Measurements from ENCODE around the gene CCDC33. TPM values are rescaled to one million over a fixed set of nuclear protein-coding genes. Genes with fewer than 3 reads are reported as not detected.

The CCDC33 gene
- total RNA-seq, 2 experiments from 2014 or later, result not detected

- CTCF ChIA-PET, result no interaction called here
- intact Hi-C loops (cut with micrococcal nuclease), result no loop called here
Observed at GRCh38 chr15:74291101-74292071, 55.3 kb downstream of the CCDC33 start.

GRCh38 chr15:74293021-74293810 lies 57.1 kb downstream of the CCDC33 start:
- H3K27ac Mint-ChIP-seq, result no peak overlapping the region
- no peaks in the 10 kb centered on the region for H3K36me3 Mint-ChIP-seq
- CTCF ChIA-PET, result interaction anchor here (1.5 kb wide), 1 partner anchor 14 kb away, joined by 3 read pairs; no protein-coding TSS in a partner anchor
- POLR2A ChIA-PET, result no interaction called here
- peaks cover 19% of the 10 kb centered on the region for H3K27me3 Mint-ChIP-seq
- H3K4me1 Mint-ChIP-seq (ENCODE audit: low read depth), result peaks cover 3% of the 10 kb centered on the region
- DNase-seq, result no peak
- H3K9me3 Mint-ChIP-seq, result no peaks in the 10 kb centered on the region
- intact Hi-C loops (cut with micrococcal nuclease), result no loop called here
- no peak overlapping the region for H3K4me3 Mint-ChIP-seq

More at GRCh38 chr15:74291101-74292071, 55.3 kb downstream of the CCDC33 start:
- peaks cover 3% of the 10 kb centered on the region for H3K4me1 Mint-ChIP-seq (ENCODE audit: low read depth)
- POLR2A ChIA-PET, result interaction anchor here (0.5 kb wide), 1 partner anchor 840 kb away, joined by 4 read pairs; no protein-coding TSS in a partner anchor
- H3K4me3 Mint-ChIP-seq, result no peak overlapping the region
- H3K36me3 Mint-ChIP-seq, result no peaks in the 10 kb centered on the region
- peak; percentile 85 for DNase-seq
- peaks cover 23% of the 10 kb centered on the region for H3K27me3 Mint-ChIP-seq
- H3K27ac Mint-ChIP-seq, result no peak overlapping the region
- no peaks in the 10 kb centered on the region for H3K9me3 Mint-ChIP-seq

- no peaks in the 10 kb centered on the region for H3K36me3 Mint-ChIP-seq
- no peak for DNase-seq
- ChIA-PET POLR2A (no interaction called here), CTCF (no interaction called here)
- peaks cover 15% of the 10 kb centered on the region for H3K27me3 Mint-ChIP-seq
- no peak overlapping the region for H3K4me3 Mint-ChIP-seq
- H3K27ac Mint-ChIP-seq, result no peak overlapping the region
- peaks cover 3% of the 10 kb centered on the region for H3K4me1 Mint-ChIP-seq (ENCODE audit: low read depth)
- no peaks in the 10 kb centered on the region for H3K9me3 Mint-ChIP-seq
- intact Hi-C loops (cut with micrococcal nuclease), result no loop called here
Observed at GRCh38 chr15:74294010-74294409, 57.9 kb downstream of the CCDC33 start.

- ChIA-PET CTCF (no interaction called here), POLR2A (no interaction called here)
- Mint-ChIP-seq H3K9me3 (no peaks in the 10 kb centered on the region), H3K27ac (no peak overlapping the region), H3K4me1 (ENCODE audit: low read depth) (peaks cover 3% of the 10 kb centered on the region), H3K27me3 (peaks cover 18% of the 10 kb centered on the region), H3K4me3 (no peak overlapping the region), H3K36me3 (no peaks in the 10 kb centered on the region)
- DNase-seq, result no peak
- intact Hi-C loops (cut with micrococcal nuclease), result no loop called here
Observed at GRCh38 chr15:74295800-74296199, 59.7 kb downstream of the CCDC33 start.

GRCh38 chr15:74297887-74298286 lies 61.8 kb downstream of the CCDC33 start:
- Mint-ChIP-seq H3K27ac (no peak overlapping the region), H3K27me3 (peaks cover 24% of the 10 kb centered on the region), H3K36me3 (no peaks in the 10 kb centered on the region), H3K9me3 (no peaks in the 10 kb centered on the region), H3K4me1 (ENCODE audit: low read depth) (no peaks in the 10 kb centered on the region), H3K4me3 (no peak overlapping the region)
- DNase-seq, result no peak
- intact Hi-C loops (cut with micrococcal nuclease), result no loop called here
- CTCF ChIA-PET, result no interaction called here
- POLR2A ChIA-PET, result no interaction called here

GRCh38 chr15:74300057-74300795 lies 64.1 kb downstream of the CCDC33 start:
- ChIA-PET CTCF (no interaction called here), POLR2A (no interaction called here)
- no peaks in the 10 kb centered on the region for H3K9me3 Mint-ChIP-seq
- H3K4me3 Mint-ChIP-seq, result no peak overlapping the region
- no peaks in the 10 kb centered on the region for H3K36me3 Mint-ChIP-seq
- peaks cover 30% of the 10 kb centered on the region for H3K27me3 Mint-ChIP-seq
- no peaks in the 10 kb centered on the region for H3K4me1 Mint-ChIP-seq (ENCODE audit: low read depth)
- DNase-seq, result no peak
- H3K27ac Mint-ChIP-seq, result no peak overlapping the region
- intact Hi-C loops (cut with micrococcal nuclease), result loop anchor here (5.0 to 10.0 kb wide), 2 partner anchors 173 to 975 kb away; no protein-coding TSS in a partner anchor

- Mint-ChIP-seq H3K4me3 (no peak overlapping the region), H3K9me3 (no peaks in the 10 kb centered on the region), H3K36me3 (no peaks in the 10 kb centered on the region), H3K27me3 (peaks cover 43% of the 10 kb centered on the region), H3K4me1 (ENCODE audit: low read depth) (no peaks in the 10 kb centered on the region), H3K27ac (no peak overlapping the region)
- DNase-seq, result no peak
- ChIA-PET POLR2A (no interaction called here), CTCF (no interaction called here)
- intact Hi-C loops (cut with micrococcal nuclease), result loop anchor here (5.0 to 10.0 kb wide), 2 partner anchors 174 to 973 kb away; no protein-coding TSS in a partner anchor
Observed at GRCh38 chr15:74301583-74302361, 65.6 kb downstream of the CCDC33 start.

- no peak overlapping the region for H3K27ac Mint-ChIP-seq
- peaks cover 47% of the 10 kb centered on the region for H3K27me3 Mint-ChIP-seq
- no peak overlapping the region for H3K4me3 Mint-ChIP-seq
- intact Hi-C loops (cut with micrococcal nuclease), result loop anchor here (5.0 to 10.0 kb wide), 2 partner anchors 176 to 972 kb away; no protein-coding TSS in a partner anchor
- H3K36me3 Mint-ChIP-seq, result no peaks in the 10 kb centered on the region
- no peaks in the 10 kb centered on the region for H3K4me1 Mint-ChIP-seq (ENCODE audit: low read depth)
- no peaks in the 10 kb centered on the region for H3K9me3 Mint-ChIP-seq
- ChIA-PET POLR2A (no interaction called here), CTCF (interaction anchor here (1.7 kb wide), 1 partner anchor 174 kb away, joined by 12 read pairs; no protein-coding TSS in a partner anchor)
- DNase-seq, result peak; percentile 53
Observed at GRCh38 chr15:74302821-74303359, 66.8 kb downstream of the CCDC33 start.

- peaks cover 47% of the 10 kb centered on the region for H3K27me3 Mint-ChIP-seq
- no peaks in the 10 kb centered on the region for H3K36me3 Mint-ChIP-seq
- H3K27ac Mint-ChIP-seq, result no peak overlapping the region
- DNase-seq, result no peak
- no peaks in the 10 kb centered on the region for H3K4me1 Mint-ChIP-seq (ENCODE audit: low read depth)
- POLR2A ChIA-PET, result no interaction called here
- H3K4me3 Mint-ChIP-seq, result no peak overlapping the region
- CTCF ChIA-PET, result interaction anchor here (1.0 to 1.7 kb wide), 2 partner anchors 175 to 178 kb away, joined by 3 to 12 read pairs; no protein-coding TSS in a partner anchor
- no peaks in the 10 kb centered on the region for H3K9me3 Mint-ChIP-seq
- intact Hi-C loops (cut with micrococcal nuclease), result loop anchor here (5.0 to 10.0 kb wide), 2 partner anchors 177 to 971 kb away; no protein-coding TSS in a partner anchor
Observed at GRCh38 chr15:74303741-74304309, 67.7 kb downstream of the CCDC33 start.

- no peaks in the 10 kb centered on the region for H3K4me1 Mint-ChIP-seq (ENCODE audit: low read depth)
- POLR2A ChIA-PET, result no interaction called here
- no peak for DNase-seq
- H3K36me3 Mint-ChIP-seq, result no peaks in the 10 kb centered on the region
- no peak overlapping the region for H3K4me3 Mint-ChIP-seq
- H3K9me3 Mint-ChIP-seq, result no peaks in the 10 kb centered on the region
- CTCF ChIA-PET, result interaction anchor here (1.0 to 1.7 kb wide), 2 partner anchors 176 to 178 kb away, joined by 3 to 12 read pairs; no protein-coding TSS in a partner anchor
- intact Hi-C loops (cut with micrococcal nuclease), result loop anchor here (5.0 to 10.0 kb wide), 2 partner anchors 177 to 970 kb away; no protein-coding TSS in a partner anchor
- no peak overlapping the region for H3K27ac Mint-ChIP-seq
- peaks cover 47% of the 10 kb centered on the region for H3K27me3 Mint-ChIP-seq
Observed at GRCh38 chr15:74304431-74304830, 68.3 kb downstream of the CCDC33 start.
